K562 (cell line): ENCODE results near the gene ROMO1.

Experiments used
- CTCF ChIP-seq, 3 experiments: IDR thresholded peaks in 2 of 3; conservative IDR thresholded peaks in 1 of 3; 2 replicates each; pipeline ENCODE4 v1.5.1; 2011 to 2012; ENCODE audit warnings: low read length in 3 of 3, mild to moderate bottlenecking in 3 of 3, control low read depth in 2 of 3, improper control_type of control experiment in 1 of 3, inconsistent platforms in 1 of 3, low read depth in 1 of 3, mixed read lengths in 1 of 3, moderate library complexity in 1 of 3; ENCODE audit not compliant: insufficient read depth in 2 of 3
- FIP1L1 ChIP-seq: fragments of 200-400 bp; formaldehyde crosslinking; IDR thresholded peaks from 2 replicates; pipeline ENCODE4 v1.6.1; 2018; ENCODE audit warnings: mild to moderate bottlenecking, low read depth, low read length; ENCODE audit not compliant: poor library complexity, severe bottlenecking
- JUND ChIP-seq, 2 experiments: IDR thresholded peaks; 2 replicates in 1 of 2; 3 replicates in 1 of 2; pipeline ENCODE4 v1.6.1; 2011; ENCODE audit warnings: borderline replicate concordance in 2 of 2, low read depth in 2 of 2, low read length in 2 of 2, improper control_type of control experiment in 1 of 2, missing biosample characterization in 1 of 2, missing genetic modification characterization in 1 of 2, missing genetic modification reagents in 1 of 2

GRCh38 chr20:35651958-35652357, 47.2 kb upstream of the ROMO1 start:
- TF ChIP-seq JUND (IDR thresholded peaks at IDR 0.05; ENCODE audit: borderline replicate concordance, low read depth, low read length): no peak
- no peak for TF ChIP-seq JUND (tag; IDR thresholded peaks at IDR 0.05; ENCODE audit: borderline replicate concordance, low read depth, low read length)
- TF ChIP-seq FIP1L1: no peak
- no peak for TF ChIP-seq CTCF (IDR thresholded peaks at IDR 0.05 in 2 of 3, conservative IDR thresholded peaks at IDR 0.05 in 1 of 3; ENCODE audit: insufficient read depth in 2 of 3, low read depth in 1 of 3, low read length in 3 of 3)
